SK-N-MC (cell line): ENCODE data around the gene SPSB3.

ENCODE experiments used
- EZH2 ChIP-seq: fragments of 200-600 bp; sonication (generic); IDR thresholded peaks from one replicate; pipeline ENCODE4 v1.6.1; 2017; ENCODE audit warnings: antibody characterized with exemption
- FOXP2 ChIP-seq: optimal IDR thresholded peaks from 2 replicates; pipeline ENCODE3; 2011; ENCODE audit warnings: mild to moderate bottlenecking, moderate library complexity; ENCODE audit not compliant: insufficient read depth; ENCODE audit errors: extremely low read length, control extremely low read depth
- POLR2AphosphoS5 ChIP-seq: IDR thresholded peaks from 2 replicates; pipeline ENCODE4 v1.6.1; 2012; ENCODE audit warnings: mild to moderate bottlenecking, low read depth, low read length, borderline replicate concordance

GRCh38 chr16:1744338-1744840 lies 38.0 kb downstream of the SPSB3 start:
- TF ChIP-seq EZH2 (no peak), FOXP2 (no peak), POLR2AphosphoS5 (no peak)
